Cardiac muscle cell (in vitro differentiated cells and primary cell): ENCODE results near the gene SSBP2. TPM values are rescaled to one million over a fixed set of nuclear protein-coding genes. Genes with fewer than 3 reads are reported as not detected.

Experiments used
- DNase-seq, 2 donors: peaks; one replicate each; pipeline versions ENCODE4 v3.0.0 to v3.0.0-alpha.2; 2010 to 2017; ENCODE audit warnings: low read depth in 1 of 2, low spot score in 1 of 2
- H3K27ac ChIP-seq: fragments of 200-600 bp; sonication (generic); 2 replicates; pipeline ENCODE4 v1.5.1; 2016
- H3K27me3 ChIP-seq: fragments of 200-600 bp; sonication (generic); 2 replicates; pipeline ENCODE4 v1.6.0; 2016; ENCODE audit warnings: control low read depth
- H3K36me3 ChIP-seq: fragments of 200-600 bp; sonication (generic); 2 replicates; pipeline ENCODE4 v1.5.1; 2016; ENCODE audit warnings: control low read depth
- H3K4me1 ChIP-seq: fragments of 200-600 bp; sonication (generic); 2 replicates; pipeline ENCODE4 v1.8.1; 2017; ENCODE audit warnings: low read depth, mild to moderate bottlenecking, mixed run types
- H3K4me3 ChIP-seq: fragments of 200-600 bp; sonication (generic); 2 replicates; pipeline ENCODE4 v1.5.1; 2016; ENCODE audit warnings: mild to moderate bottlenecking
- H3K9me3 ChIP-seq: fragments of 200-600 bp; sonication (generic); 2 replicates; pipeline ENCODE4 v1.5.1; 2017; ENCODE audit warnings: low read depth, mild to moderate bottlenecking, control low read depth
- polyA plus RNA-seq: library from polyadenylated mRNA; unstranded; fragments of >200 nt; fragmentation: Nextera tagmentation; extraction: Ambion mirVana; gene quantifications from 2 replicates; pipeline ENCODE4 v1.2.1, GENCODE V29; 2016
- total RNA-seq: library from RNA; depleted of rRNA; stranded (reverse); fragments of >200 nt; gene quantifications from 2 replicates; pipeline ENCODE4 v1.2.3, GENCODE V29; 2016
- TF ChIP-seq, protein P1 (sequence below): IDR thresholded peaks from 2 replicates; pipeline ENCODE4 v1.5.1; 2012; ENCODE audit warnings: low read depth, mild to moderate bottlenecking, low read length

The SSBP2 gene
- total and polyA plus RNA-seq, 2 experiments from 2014 or later, result 117 to 174 TPM

DNA sequence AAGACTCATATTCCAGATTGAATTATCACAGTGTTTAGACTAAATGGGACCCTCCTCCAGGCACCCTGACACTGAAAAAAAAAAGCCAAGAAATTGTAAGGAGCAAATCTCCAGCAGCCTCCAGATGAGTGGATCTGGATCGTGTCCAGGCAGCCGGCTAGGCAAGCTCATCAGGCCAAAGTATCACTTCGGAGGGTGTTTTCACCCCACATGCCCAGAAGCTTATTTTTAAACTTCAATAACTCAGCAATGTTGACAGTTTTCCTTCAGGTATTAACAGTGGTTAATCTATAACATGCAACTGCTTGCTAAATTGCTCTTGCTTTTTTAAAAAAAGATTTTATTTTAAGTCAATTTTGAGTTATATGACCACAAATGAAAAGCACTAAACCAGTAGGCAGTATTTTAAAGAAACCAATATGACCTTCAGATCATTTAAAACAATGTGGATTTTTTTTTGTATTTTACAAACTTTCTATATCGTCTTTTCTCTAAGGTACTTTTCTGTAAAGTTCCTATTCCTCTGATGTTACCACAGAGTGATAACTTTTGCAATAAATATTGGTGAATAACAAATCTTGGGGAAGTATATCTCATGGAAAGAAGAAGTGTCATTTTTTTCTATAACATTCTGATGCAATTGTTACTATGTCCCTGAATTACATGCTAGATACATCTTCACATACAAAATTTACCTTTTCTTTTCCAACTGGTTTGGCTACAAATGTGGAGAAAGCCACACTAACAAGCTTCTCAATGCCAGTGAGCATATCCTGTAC, 387.6 kb downstream of the SSBP2 start:
- TF ChIP-seq, protein P1, sequence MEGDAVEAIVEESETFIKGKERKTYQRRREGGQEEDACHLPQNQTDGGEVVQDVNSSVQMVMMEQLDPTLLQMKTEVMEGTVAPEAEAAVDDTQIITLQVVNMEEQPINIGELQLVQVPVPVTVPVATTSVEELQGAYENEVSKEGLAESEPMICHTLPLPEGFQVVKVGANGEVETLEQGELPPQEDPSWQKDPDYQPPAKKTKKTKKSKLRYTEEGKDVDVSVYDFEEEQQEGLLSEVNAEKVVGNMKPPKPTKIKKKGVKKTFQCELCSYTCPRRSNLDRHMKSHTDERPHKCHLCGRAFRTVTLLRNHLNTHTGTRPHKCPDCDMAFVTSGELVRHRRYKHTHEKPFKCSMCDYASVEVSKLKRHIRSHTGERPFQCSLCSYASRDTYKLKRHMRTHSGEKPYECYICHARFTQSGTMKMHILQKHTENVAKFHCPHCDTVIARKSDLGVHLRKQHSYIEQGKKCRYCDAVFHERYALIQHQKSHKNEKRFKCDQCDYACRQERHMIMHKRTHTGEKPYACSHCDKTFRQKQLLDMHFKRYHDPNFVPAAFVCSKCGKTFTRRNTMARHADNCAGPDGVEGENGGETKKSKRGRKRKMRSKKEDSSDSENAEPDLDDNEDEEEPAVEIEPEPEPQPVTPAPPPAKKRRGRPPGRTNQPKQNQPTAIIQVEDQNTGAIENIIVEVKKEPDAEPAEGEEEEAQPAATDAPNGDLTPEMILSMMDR, result no peak
- H3K4me1 ChIP-seq, result no peaks in the 10 kb centered on the region
- no peak overlapping the region for H3K27ac ChIP-seq
- H3K27me3 ChIP-seq, result no peaks in the 10 kb centered on the region
- no peaks in the 10 kb centered on the region for H3K36me3 ChIP-seq
- H3K4me3 ChIP-seq, result no peak overlapping the region
- DNase-seq, result no peak
- no peaks in the 10 kb centered on the region for H3K9me3 ChIP-seq

Other genes with a start within 250 kb of the SSBP2 start
- gene ATG10, start 220.9 kb upstream of the SSBP2 start, total RNA-seq, result 7.7 and 9.0 TPM in 2 replicates
- 24.1 and 28.0 TPM in 2 replicates for gene ATG10, start 220.9 kb upstream of the SSBP2 start, polyA plus RNA-seq